Neural progenitor cell (in vitro differentiated cells): ENCODE results near the gene CAMKK2. TPM values are rescaled to one million over a fixed set of nuclear protein-coding genes. Genes with fewer than 3 reads are reported as not detected.
A peak's percentile ranks its signal among the peaks of the same experiment; 100 is the strongest.

Experiments
- DNase-seq: peaks from one replicate; pipeline ENCODE4 v3.0.0-alpha.2; 2016; ENCODE audit warnings: low spot score
- H2AFZ ChIP-seq: fragments of 200-600 bp; sonication (generic); replicated peaks from 2 replicates; pipeline ENCODE4 v1.6.1; 2016; ENCODE audit warnings: antibody characterized with exemption
- H3F3A ChIP-seq: fragments of 200-600 bp; sonication (generic); 2 replicates; pipeline ENCODE4 v1.6.1; 2016; ENCODE audit warnings: antibody characterized with exemption, low read depth
- H3K27ac ChIP-seq: fragments of 200-600 bp; sonication (generic); 2 replicates; pipeline ENCODE4 v1.5.1; 2016; ENCODE audit warnings: mild to moderate bottlenecking
- H3K27me3 ChIP-seq: fragments of 200-600 bp; sonication (generic); 2 replicates; pipeline ENCODE4 v1.6.1; 2016; ENCODE audit warnings: mild to moderate bottlenecking, moderate library complexity
- H3K36me3 ChIP-seq: fragments of 200-600 bp; sonication (generic); 2 replicates; pipeline ENCODE4 v1.5.1; 2016
- H3K4me1 ChIP-seq: fragments of 200-600 bp; sonication (generic); 2 replicates; pipeline ENCODE4 v1.6.1; 2016; ENCODE audit warnings: mixed run types
- H3K4me2 ChIP-seq: fragments of 200-600 bp; sonication (generic); 2 replicates; pipeline ENCODE4 v1.6.1; 2016
- H3K4me3 ChIP-seq: fragments of 200-600 bp; sonication (generic); 2 replicates; pipeline ENCODE4 v1.5.1; 2016
- H3K79me2 ChIP-seq: fragments of 200-600 bp; sonication (generic); 2 replicates; pipeline ENCODE4 v1.6.1; 2016; ENCODE audit warnings: low read depth
- H3K9ac ChIP-seq: fragments of 200-600 bp; sonication (generic); 2 replicates; pipeline ENCODE4 v1.6.1; 2016
- H3K9me3 ChIP-seq: fragments of 200-600 bp; sonication (generic); 2 replicates; pipeline ENCODE4 v1.5.1; 2016; ENCODE audit warnings: low read depth
- H4K20me1 ChIP-seq: fragments of 200-600 bp; sonication (generic); 2 replicates; pipeline ENCODE4 v1.6.1; 2016; ENCODE audit warnings: low read depth
- H3K27ac Mint-ChIP-seq: 3 replicates; pipeline ENCODE4 v1.8.0; 2021; ENCODE audit warnings: mixed read lengths
- H3K27me3 Mint-ChIP-seq: 2 replicates; pipeline ENCODE4 v1.8.0; 2022; ENCODE audit warnings: low read depth, mild to moderate bottlenecking, inconsistent platforms, moderate library complexity, mixed read lengths; ENCODE audit not compliant: insufficient read depth
- H3K36me3 Mint-ChIP-seq: 3 replicates; pipeline ENCODE4 v1.8.0; 2021; ENCODE audit warnings: mixed read lengths
- H3K4me1 Mint-ChIP-seq: 3 replicates; pipeline ENCODE4 v1.8.0; 2021; ENCODE audit warnings: mixed read lengths
- H3K4me3 Mint-ChIP-seq: 3 replicates; pipeline ENCODE4 v1.8.0; 2021; ENCODE audit warnings: mild to moderate bottlenecking, moderate library complexity, mixed read lengths
- H3K9me3 Mint-ChIP-seq: 3 replicates; pipeline ENCODE4 v1.8.0; 2020; ENCODE audit warnings: mixed read lengths
- EZH2 ChIP-seq: fragments of 200-600 bp; sonication (generic); IDR thresholded peaks from 2 replicates; pipeline ENCODE4 v1.6.1; 2017; ENCODE audit warnings: antibody characterized with exemption, mild to moderate bottlenecking, moderate library complexity
- EZH2phosphoT487 ChIP-seq: fragments of 200-600 bp; sonication (generic); IDR thresholded peaks from 2 replicates; pipeline ENCODE4 v1.6.1; 2017; ENCODE audit warnings: antibody characterized with exemption
- total RNA-seq: library from RNA; depleted of rRNA; stranded (reverse); fragments of >200 nt; gene quantifications from 2 replicates; pipeline ENCODE4 v1.2.3, GENCODE V29; 2015; ENCODE audit warnings: low replicate concordance
- TF ChIP-seq, protein P1 (sequence below): fragments of 200-600 bp; sonication (generic); IDR thresholded peaks from 2 replicates; pipeline ENCODE4 v1.5.1; 2017; ENCODE audit warnings: antibody characterized with exemption, mild to moderate bottlenecking

CAMKK2 gene
- total RNA-seq, 1 donor from 2014 or later: 21.0 TPM

DNA sequence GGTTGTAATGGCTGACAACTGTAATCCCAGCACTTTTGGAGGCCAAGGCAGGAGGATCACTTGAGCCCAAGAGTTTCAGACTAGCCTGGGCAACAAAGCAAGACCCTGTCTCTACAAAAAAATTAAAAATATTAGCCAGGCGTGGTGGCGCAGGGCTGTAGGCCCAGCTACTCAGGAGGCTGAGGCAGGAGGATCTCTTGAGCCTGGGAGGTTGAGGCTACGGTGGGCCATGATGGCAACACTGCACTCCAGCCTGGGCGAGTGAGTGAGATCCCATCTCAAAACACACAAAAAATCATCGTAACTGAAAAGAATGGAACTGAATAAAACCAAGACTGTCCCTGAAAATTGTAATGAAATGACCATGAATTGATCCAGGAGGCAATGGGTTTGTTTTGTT lies 6.1 kb downstream of the CAMKK2 start:
- no peaks in the 10 kb centered on the region for H3F3A ChIP-seq
- peaks cover 8% of the 10 kb centered on the region for H3K27me3 Mint-ChIP-seq

DNA sequence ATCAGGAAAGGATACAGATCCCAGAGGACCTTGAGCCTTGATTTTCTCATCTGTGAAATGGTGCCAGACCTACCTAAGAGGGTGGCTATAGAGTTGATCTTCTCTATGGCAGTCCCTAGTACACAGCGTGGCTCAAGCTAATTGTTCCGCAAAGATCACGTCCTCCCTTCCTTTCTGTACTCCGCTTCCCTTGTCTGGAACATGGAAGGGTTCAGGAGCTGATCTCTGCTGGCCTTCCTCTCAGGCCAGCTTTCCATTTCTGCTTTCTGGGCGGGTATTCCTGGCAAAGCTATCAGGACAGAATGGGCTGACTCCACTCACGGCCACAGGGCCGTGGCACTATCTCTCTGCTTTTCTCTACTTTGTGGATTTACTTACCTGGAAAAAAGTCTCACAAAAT lies 6.5 kb downstream of the CAMKK2 start:
- no peak overlapping the region for H3K4me3 ChIP-seq
- Mint-ChIP-seq H3K27ac (peak overlapping the region; percentile 66), H3K4me1 (peaks cover 6% of the 10 kb centered on the region), H3K4me3 (no peak overlapping the region), H3K36me3 (peaks cover 7% of the 10 kb centered on the region), H3K9me3 (no peaks in the 10 kb centered on the region), H3K27me3 (peaks cover 8% of the 10 kb centered on the region)
- DNase-seq: no peak
- H3K9ac ChIP-seq: no peak overlapping the region
- H3K27me3 ChIP-seq: no peaks in the 10 kb centered on the region
- H4K20me1 ChIP-seq: peaks cover 42% of the 10 kb centered on the region
- H3K27ac ChIP-seq: no peak overlapping the region
- no peaks in the 10 kb centered on the region for H3K36me3 ChIP-seq
- TF ChIP-seq EZH2phosphoT487: no peak
- TF ChIP-seq, protein P1, sequence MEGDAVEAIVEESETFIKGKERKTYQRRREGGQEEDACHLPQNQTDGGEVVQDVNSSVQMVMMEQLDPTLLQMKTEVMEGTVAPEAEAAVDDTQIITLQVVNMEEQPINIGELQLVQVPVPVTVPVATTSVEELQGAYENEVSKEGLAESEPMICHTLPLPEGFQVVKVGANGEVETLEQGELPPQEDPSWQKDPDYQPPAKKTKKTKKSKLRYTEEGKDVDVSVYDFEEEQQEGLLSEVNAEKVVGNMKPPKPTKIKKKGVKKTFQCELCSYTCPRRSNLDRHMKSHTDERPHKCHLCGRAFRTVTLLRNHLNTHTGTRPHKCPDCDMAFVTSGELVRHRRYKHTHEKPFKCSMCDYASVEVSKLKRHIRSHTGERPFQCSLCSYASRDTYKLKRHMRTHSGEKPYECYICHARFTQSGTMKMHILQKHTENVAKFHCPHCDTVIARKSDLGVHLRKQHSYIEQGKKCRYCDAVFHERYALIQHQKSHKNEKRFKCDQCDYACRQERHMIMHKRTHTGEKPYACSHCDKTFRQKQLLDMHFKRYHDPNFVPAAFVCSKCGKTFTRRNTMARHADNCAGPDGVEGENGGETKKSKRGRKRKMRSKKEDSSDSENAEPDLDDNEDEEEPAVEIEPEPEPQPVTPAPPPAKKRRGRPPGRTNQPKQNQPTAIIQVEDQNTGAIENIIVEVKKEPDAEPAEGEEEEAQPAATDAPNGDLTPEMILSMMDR: no peak
- TF ChIP-seq EZH2: no peak
- H3F3A ChIP-seq: no peaks in the 10 kb centered on the region
- H3K4me1 ChIP-seq: peaks cover 6% of the 10 kb centered on the region
- peaks cover 37% of the 10 kb centered on the region for H3K79me2 ChIP-seq
- no peak overlapping the region for H3K4me2 ChIP-seq
- no peak overlapping the region for H2AFZ ChIP-seq
- H3K9me3 ChIP-seq: no peaks in the 10 kb centered on the region

More for the DNA sequence above, 6.1 kb downstream of the CAMKK2 start:
- H3K4me2 ChIP-seq: no peak overlapping the region
- Mint-ChIP-seq H3K9me3 (no peaks in the 10 kb centered on the region), H3K4me1 (peaks cover 10% of the 10 kb centered on the region), H3K27ac (no peak overlapping the region), H3K4me3 (no peak overlapping the region), H3K36me3 (peaks cover 7% of the 10 kb centered on the region)
- no peaks in the 10 kb centered on the region for H3K36me3 ChIP-seq
- H3K9me3 ChIP-seq: no peaks in the 10 kb centered on the region
- no peaks in the 10 kb centered on the region for H3K27me3 ChIP-seq
- H3K4me3 ChIP-seq: no peak overlapping the region
- peaks cover 11% of the 10 kb centered on the region for H3K4me1 ChIP-seq
- H3K9ac ChIP-seq: no peak overlapping the region
- H4K20me1 ChIP-seq: peaks cover 45% of the 10 kb centered on the region
- H2AFZ ChIP-seq: no peak overlapping the region
- TF ChIP-seq EZH2 (no peak), EZH2phosphoT487 (no peak)
- TF ChIP-seq, protein P1: no peak
- peaks cover 41% of the 10 kb centered on the region for H3K79me2 ChIP-seq
- H3K27ac ChIP-seq: no peak overlapping the region
- no peak for DNase-seq

DNA sequence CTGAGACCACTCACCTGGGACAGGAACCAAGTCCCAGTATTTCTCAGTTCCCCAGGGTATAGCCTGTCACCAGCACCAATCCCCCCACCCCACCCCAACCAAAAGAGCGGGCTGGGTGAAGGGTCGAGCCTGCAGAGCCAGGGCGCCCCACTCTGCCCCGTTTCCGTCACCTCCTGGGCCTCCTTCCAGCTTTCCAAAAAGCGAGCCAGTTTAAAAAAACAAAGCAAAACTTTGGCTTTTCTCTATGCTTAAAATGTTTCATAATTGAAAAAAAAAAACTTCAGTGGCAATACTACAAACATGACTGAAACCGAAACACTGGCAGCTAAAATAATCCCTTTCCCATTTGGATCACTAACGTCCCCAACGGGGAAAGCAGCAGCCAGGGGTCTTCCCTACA lies 7.5 kb downstream of the CAMKK2 start:
- Histone ChIP-seq H3K4me2 (no peak overlapping the region), H2AFZ (no peak overlapping the region), H3K4me1 (peaks cover 6% of the 10 kb centered on the region), H3K27me3 (no peaks in the 10 kb centered on the region), H3K36me3 (no peaks in the 10 kb centered on the region), H3K9me3 (no peaks in the 10 kb centered on the region), H3K27ac (no peak overlapping the region), H3K79me2 (peaks cover 27% of the 10 kb centered on the region), H4K20me1 (peaks cover 33% of the 10 kb centered on the region), H3K4me3 (no peak overlapping the region), H3K9ac (no peak overlapping the region), H3F3A (no peaks in the 10 kb centered on the region)
- no peak for DNase-seq
- H3K27me3 Mint-ChIP-seq: peaks cover 4% of the 10 kb centered on the region
- H3K36me3 Mint-ChIP-seq: peaks cover 7% of the 10 kb centered on the region
- no peak overlapping the region for H3K4me3 Mint-ChIP-seq
- peaks cover 6% of the 10 kb centered on the region for H3K4me1 Mint-ChIP-seq
- no peaks in the 10 kb centered on the region for H3K9me3 Mint-ChIP-seq
- TF ChIP-seq EZH2phosphoT487: no peak
- no peak overlapping the region for H3K27ac Mint-ChIP-seq

DNA sequence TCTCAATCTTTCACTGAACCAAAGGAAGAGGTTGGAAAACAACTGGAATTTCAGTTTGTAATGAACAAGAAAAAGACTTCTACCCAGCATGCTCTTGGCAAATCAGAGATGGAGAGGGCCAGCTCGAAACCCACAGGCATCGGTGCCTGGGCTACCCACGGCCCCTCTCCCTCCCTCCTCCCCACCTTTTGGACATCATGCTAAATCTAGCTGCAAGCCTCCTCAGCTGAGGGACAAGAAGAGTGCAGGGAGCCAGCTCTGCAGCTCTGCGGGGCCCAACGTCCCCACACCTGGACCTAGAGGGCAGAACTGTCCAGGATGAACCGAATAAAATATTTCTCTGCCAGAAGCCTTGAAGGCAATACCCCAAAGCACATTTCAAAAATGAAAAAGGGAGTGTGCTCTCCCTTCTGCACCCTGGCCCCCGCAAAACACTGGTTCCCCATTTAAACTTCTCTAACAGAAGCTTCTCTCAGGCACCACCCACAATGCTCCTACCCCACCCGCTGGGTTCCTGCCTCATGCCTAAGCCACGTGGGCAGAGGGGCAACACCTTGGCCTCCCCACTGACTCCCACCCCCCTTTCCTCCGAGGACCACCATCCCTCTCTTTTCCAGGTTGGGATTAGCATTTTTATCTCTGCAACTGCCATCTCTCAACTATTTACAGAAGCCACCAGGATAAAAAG lies 8.2 kb downstream of the CAMKK2 start:
- H3K79me2 ChIP-seq: peaks cover 27% of the 10 kb centered on the region
- Mint-ChIP-seq H3K9me3 (no peaks in the 10 kb centered on the region), H3K4me3 (no peak overlapping the region), H3K36me3 (peaks cover 7% of the 10 kb centered on the region), H3K27ac (peak overlapping the region; percentile 50), H3K4me1 (peaks cover 6% of the 10 kb centered on the region), H3K27me3 (peaks cover 4% of the 10 kb centered on the region)
- H3K4me2 ChIP-seq: no peak overlapping the region
- no peaks in the 10 kb centered on the region for H3K36me3 ChIP-seq
- no peak overlapping the region for H3K9ac ChIP-seq
- DNase-seq: no peak
- H3K27ac ChIP-seq: no peak overlapping the region
- H3K4me3 ChIP-seq: no peak overlapping the region
- H3K9me3 ChIP-seq: no peaks in the 10 kb centered on the region
- TF ChIP-seq, protein P1: no peak
- TF ChIP-seq EZH2 (no peak), EZH2phosphoT487 (no peak)
- H3K4me1 ChIP-seq: peaks cover 6% of the 10 kb centered on the region
- H3K27me3 ChIP-seq: no peaks in the 10 kb centered on the region
- H4K20me1 ChIP-seq: peaks cover 32% of the 10 kb centered on the region
- no peaks in the 10 kb centered on the region for H3F3A ChIP-seq
- no peak overlapping the region for H2AFZ ChIP-seq
